ENCODE results near the gene OSBP. TPM values are rescaled to one million over a fixed set of nuclear protein-coding genes. Genes with fewer than 3 reads are reported as not detected.

OSBP gene
- total RNA-seq, 1 experiment from 2014 or later: 58.6 TPM

DNA sequence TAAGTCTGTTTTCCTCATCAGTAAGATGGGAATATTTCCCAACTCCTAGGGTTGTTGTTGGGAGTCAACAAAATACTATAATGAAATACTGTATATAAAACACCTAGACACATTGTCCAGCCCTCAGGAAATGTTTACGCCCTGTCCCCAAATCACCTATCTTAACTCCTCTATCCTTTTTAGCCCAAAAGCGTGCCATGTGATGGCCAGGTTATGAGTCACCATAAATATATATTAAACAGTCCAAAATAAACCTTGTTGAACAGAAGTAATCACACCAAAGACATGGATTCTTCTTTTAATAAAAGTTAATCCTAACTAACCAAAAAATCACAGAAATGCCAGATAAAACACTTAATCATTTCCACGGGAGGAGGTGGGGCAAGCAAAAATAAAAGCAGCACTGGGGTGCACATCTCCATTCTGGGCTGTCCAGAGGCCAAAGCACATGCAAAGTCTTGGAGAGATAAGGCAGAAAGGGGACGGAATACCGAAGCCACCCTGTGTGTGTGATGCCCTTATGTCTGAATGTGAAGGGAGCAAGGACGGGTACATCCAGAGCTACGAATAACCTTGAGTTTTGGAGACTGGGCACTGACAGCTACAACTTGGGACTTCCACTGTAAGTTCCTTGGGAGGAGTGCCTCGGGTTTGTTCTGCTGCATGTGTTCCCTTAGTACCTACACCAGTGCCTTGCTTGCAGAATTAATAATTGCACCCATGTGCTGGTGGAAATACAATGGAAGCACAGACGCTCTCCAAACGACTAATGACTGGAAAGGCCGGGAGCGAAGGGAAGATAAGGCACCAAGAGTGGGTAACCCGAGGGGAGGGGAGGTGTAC, 1.1 kb downstream of the OSBP start:
- DNase-seq: no peak
- intact Hi-C loops (cut with micrococcal nuclease; ENCODE audit: unreplicated experiment): loop anchor here (5.0 kb wide), 1 partner anchor 53 kb away; the partner anchor contains the start of gene PATL1
- CTCF ChIA-PET: interaction anchor here (1.5 kb wide), 1 partner anchor 54 kb away, joined by 4 read pairs; no protein-coding TSS in a partner anchor
- Mint-ChIP-seq H3K9me3 (ENCODE audit: low read depth, unreplicated experiment) (no peaks in the 10 kb centered on the region), H3K36me3 (ENCODE audit: insufficient read depth, unreplicated experiment) (peaks cover 62% of the 10 kb centered on the region), H3K27me3 (ENCODE audit: unreplicated experiment) (no peaks in the 10 kb centered on the region), H3K27ac (ENCODE audit: unreplicated experiment) (peak overlapping the region; percentile 94), H3K4me1 (ENCODE audit: low read depth, unreplicated experiment) (peaks cover 34% of the 10 kb centered on the region), H3K4me3 (ENCODE audit: low read depth, unreplicated experiment) (peak overlapping the region; percentile 99)
- BruUV-seq (replicated peaks): TSS peak; percentile 39
- TF ChIP-seq, protein P1, sequence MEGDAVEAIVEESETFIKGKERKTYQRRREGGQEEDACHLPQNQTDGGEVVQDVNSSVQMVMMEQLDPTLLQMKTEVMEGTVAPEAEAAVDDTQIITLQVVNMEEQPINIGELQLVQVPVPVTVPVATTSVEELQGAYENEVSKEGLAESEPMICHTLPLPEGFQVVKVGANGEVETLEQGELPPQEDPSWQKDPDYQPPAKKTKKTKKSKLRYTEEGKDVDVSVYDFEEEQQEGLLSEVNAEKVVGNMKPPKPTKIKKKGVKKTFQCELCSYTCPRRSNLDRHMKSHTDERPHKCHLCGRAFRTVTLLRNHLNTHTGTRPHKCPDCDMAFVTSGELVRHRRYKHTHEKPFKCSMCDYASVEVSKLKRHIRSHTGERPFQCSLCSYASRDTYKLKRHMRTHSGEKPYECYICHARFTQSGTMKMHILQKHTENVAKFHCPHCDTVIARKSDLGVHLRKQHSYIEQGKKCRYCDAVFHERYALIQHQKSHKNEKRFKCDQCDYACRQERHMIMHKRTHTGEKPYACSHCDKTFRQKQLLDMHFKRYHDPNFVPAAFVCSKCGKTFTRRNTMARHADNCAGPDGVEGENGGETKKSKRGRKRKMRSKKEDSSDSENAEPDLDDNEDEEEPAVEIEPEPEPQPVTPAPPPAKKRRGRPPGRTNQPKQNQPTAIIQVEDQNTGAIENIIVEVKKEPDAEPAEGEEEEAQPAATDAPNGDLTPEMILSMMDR (IDR thresholded peaks at IDR 0.05; ENCODE audit: unreplicated experiment): no peak

DNA sequence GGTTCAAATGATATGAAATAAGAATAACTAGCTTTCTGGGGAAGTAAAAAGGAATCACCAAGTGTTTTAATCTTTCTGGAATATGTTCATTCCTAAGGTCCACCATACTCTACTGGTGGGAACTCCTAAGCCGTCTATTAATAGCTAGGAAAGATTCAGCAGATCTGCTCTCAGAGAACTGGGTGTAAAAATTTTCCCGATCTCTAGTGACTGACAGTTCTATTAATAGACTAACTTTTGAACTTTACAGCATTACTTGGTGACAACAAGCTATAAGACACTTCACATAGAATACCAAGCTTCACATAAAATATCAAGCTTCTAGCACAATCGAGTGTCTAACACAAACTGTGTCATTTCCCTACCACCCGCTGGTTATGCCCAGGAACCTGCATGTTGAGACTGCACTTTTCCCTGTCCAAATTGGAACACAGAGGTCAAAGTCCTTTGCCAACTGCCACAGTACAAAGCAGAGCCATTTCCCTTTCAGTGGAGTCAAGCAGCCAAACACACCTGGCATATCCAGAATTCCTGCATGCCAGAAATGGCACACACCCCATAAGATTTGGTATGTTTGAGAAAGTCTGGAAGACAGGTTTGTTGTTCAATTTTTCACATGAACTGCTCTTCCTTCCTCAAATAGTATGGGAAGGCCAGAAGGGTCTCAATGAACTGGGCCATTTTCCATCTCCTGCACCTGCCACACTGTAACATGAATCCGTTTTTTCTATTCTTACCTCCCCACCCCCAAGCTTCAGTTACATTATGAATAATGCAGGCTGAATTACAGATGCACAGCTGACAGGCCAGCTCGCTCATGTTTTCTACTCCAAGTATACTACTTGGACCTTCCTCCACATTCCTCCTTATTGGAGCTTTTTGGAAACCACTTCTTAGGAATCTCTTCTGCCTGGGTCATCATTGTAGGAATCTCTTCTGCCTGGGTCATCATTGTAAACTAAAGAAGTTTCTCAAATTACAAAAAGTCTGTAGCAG, 3.7 kb downstream of the OSBP start:
- Mint-ChIP-seq H3K9me3 (ENCODE audit: low read depth, unreplicated experiment) (no peaks in the 10 kb centered on the region), H3K27ac (ENCODE audit: unreplicated experiment) (peak overlapping the region; percentile 69), H3K27me3 (ENCODE audit: unreplicated experiment) (no peaks in the 10 kb centered on the region), H3K4me3 (ENCODE audit: low read depth, unreplicated experiment) (peak overlapping the region; percentile 99), H3K4me1 (ENCODE audit: low read depth, unreplicated experiment) (peaks cover 34% of the 10 kb centered on the region), H3K36me3 (ENCODE audit: insufficient read depth, unreplicated experiment) (peaks cover 78% of the 10 kb centered on the region)
- intact Hi-C loops (cut with micrococcal nuclease; ENCODE audit: unreplicated experiment): no loop called here
- CTCF ChIA-PET: interaction anchor here (0.6 to 0.9 kb wide), 2 partner anchors 42 to 46 kb away, joined by 3 read pairs; no protein-coding TSS in a partner anchor
- TF ChIP-seq, protein P1 (IDR thresholded peaks at IDR 0.05; ENCODE audit: unreplicated experiment): no peak
- DNase-seq: peak; percentile 46
- BruUV-seq (replicated peaks): no TSS peak

DNA sequence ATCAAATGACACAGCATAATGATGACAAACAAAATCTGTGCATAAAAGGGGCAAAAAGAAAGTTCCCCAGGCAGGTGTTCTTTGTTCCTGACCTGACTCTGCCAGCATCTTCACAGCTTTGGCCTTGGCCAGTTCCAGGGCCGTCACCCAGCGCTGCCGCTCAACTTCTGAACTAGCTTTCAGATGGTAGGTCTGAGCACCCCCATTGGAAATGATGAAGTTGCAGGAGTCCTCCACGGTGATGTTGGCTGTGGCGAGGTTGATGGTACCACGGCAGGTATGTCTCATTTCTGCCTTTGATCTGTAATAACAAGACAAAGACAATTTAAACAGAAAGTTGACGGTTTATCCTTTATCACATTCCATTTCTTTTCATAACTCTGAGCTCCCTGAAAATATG, 5.3 kb downstream of the OSBP start:
- TF ChIP-seq, protein P1 (IDR thresholded peaks at IDR 0.05; ENCODE audit: unreplicated experiment): no peak
- no peaks in the 10 kb centered on the region for H3K9me3 Mint-ChIP-seq (ENCODE audit: low read depth, unreplicated experiment)
- peaks cover 25% of the 10 kb centered on the region for H3K4me1 Mint-ChIP-seq (ENCODE audit: low read depth, unreplicated experiment)
- DNase-seq: no peak
- peaks cover 75% of the 10 kb centered on the region for H3K36me3 Mint-ChIP-seq (ENCODE audit: insufficient read depth, unreplicated experiment)
- CTCF ChIA-PET: no interaction called here
- no peak overlapping the region for H3K27ac Mint-ChIP-seq (ENCODE audit: unreplicated experiment)
- intact Hi-C loops (cut with micrococcal nuclease; ENCODE audit: unreplicated experiment): no loop called here
- no peak overlapping the region for H3K4me3 Mint-ChIP-seq (ENCODE audit: low read depth, unreplicated experiment)
- no peaks in the 10 kb centered on the region for H3K27me3 Mint-ChIP-seq (ENCODE audit: unreplicated experiment)
- BruUV-seq (replicated peaks): no TSS peak

GRCh38 chr11:59607703-59608454, 7.7 kb downstream of the OSBP start:
- Mint-ChIP-seq H3K36me3 (ENCODE audit: insufficient read depth, unreplicated experiment) (peaks cover 62% of the 10 kb centered on the region), H3K27ac (ENCODE audit: unreplicated experiment) (no peak overlapping the region), H3K4me3 (ENCODE audit: low read depth, unreplicated experiment) (no peak overlapping the region), H3K27me3 (ENCODE audit: unreplicated experiment) (no peaks in the 10 kb centered on the region), H3K4me1 (ENCODE audit: low read depth, unreplicated experiment) (peaks cover 16% of the 10 kb centered on the region), H3K9me3 (ENCODE audit: low read depth, unreplicated experiment) (no peaks in the 10 kb centered on the region)
- TF ChIP-seq, protein P1 (IDR thresholded peaks at IDR 0.05; ENCODE audit: unreplicated experiment): no peak
- intact Hi-C loops (cut with micrococcal nuclease; ENCODE audit: unreplicated experiment): no loop called here
- no peak for DNase-seq
- no TSS peak for BruUV-seq (replicated peaks)
- CTCF ChIA-PET: no interaction called here
